ENCODE results near the gene TMEM120B. TPM values are rescaled to one million over a fixed set of nuclear protein-coding genes. Genes with fewer than 3 reads are reported as not detected.
A peak's percentile ranks its signal among the peaks of the same experiment; 100 is the strongest.

The TMEM120B gene
- total RNA-seq, 1 experiment from 2014 or later, result 18.5 TPM

DNA sequence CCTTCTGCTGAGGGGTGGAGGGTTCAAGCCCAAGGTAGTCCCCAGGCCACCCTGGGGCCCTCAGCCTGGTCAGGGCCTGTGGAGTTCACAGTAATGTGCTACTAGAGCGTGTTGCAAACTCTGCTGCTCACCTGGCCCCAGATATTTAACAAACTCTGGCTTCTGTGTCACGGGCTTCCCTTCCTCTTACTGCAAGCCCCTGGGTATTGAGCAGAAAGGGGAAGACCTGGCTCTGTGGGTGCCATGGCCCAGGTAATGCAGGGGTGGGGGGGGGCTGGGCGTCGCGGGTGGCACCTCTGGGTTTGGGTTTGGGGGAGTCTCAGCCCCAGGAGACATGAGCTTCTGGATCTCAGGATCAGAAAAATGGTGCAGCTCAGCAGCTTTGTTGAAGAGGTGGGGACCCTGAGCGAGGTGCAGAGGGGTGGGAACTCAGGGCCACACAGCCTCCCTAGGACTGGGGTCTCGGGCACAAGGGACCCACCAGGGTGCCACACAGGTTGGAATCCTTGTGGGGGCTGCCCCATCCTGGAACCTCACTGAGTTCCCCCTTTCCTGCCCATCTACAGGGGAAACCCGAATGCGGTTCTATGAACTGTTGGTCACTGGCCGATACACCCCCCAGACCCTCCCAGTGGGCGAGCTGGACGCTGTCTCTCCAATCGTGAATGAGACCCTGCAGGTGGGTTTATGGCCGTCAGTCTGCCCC is 95.2 kb downstream of the TMEM120B start:
- Histone ChIP-seq H3K27ac (ENCODE audit: low read length) (no peak overlapping the region), H3K4me1 (ENCODE audit: insufficient read depth, low read length) (peaks cover 24% of the 10 kb centered on the region), H3K27me3 (ENCODE audit: low read length) (no peaks in the 10 kb centered on the region), H2AFZ (ENCODE audit: low read length) (no peak overlapping the region), H3K4me3 (ENCODE audit: low read length) (peak overlapping the region; percentile 71; the same call in 1 of the 2 replicates), H3K9ac (ENCODE audit: low read length) (no peak overlapping the region), H3K79me2 (ENCODE audit: low read length) (peaks cover 94% of the 10 kb centered on the region), H3K36me3 (ENCODE audit: low read depth, low read length) (peaks cover 15% of the 10 kb centered on the region; the same call in 1 of the 2 replicates), H3K9me2 (replicated peaks; ENCODE audit: low read length) (no peaks in the 10 kb centered on the region), H3K4me2 (ENCODE audit: low read length) (peak overlapping the region; percentile 85; the same call in 1 of the 2 replicates), H3F3A (ENCODE audit: low read length, unreplicated experiment) (no peaks in the 10 kb centered on the region), H3K9me3 (ENCODE audit: low read length) (no peaks in the 10 kb centered on the region), H4K20me1 (ENCODE audit: low read length) (peaks cover 15% of the 10 kb centered on the region)
- no TSS peak for BruUV-seq (replicated peaks)
- no peak for DNase-seq
- ATAC-seq, result no peak
- intact Hi-C loops (cut with micrococcal nuclease), result no loop called here
- POLR2A ChIA-PET (ENCODE audit: unreplicated experiment), result no interaction called here
- CTCF ChIA-PET, result interaction anchor here (1.1 kb wide), 1 partner anchor 24 kb away, joined by 4 read pairs; no protein-coding TSS in a partner anchor
- TF ChIP-seq, protein P1, sequence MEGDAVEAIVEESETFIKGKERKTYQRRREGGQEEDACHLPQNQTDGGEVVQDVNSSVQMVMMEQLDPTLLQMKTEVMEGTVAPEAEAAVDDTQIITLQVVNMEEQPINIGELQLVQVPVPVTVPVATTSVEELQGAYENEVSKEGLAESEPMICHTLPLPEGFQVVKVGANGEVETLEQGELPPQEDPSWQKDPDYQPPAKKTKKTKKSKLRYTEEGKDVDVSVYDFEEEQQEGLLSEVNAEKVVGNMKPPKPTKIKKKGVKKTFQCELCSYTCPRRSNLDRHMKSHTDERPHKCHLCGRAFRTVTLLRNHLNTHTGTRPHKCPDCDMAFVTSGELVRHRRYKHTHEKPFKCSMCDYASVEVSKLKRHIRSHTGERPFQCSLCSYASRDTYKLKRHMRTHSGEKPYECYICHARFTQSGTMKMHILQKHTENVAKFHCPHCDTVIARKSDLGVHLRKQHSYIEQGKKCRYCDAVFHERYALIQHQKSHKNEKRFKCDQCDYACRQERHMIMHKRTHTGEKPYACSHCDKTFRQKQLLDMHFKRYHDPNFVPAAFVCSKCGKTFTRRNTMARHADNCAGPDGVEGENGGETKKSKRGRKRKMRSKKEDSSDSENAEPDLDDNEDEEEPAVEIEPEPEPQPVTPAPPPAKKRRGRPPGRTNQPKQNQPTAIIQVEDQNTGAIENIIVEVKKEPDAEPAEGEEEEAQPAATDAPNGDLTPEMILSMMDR (conservative IDR thresholded peaks at IDR 0.05; ENCODE audit: low read depth, low read length), result no peak

DNA sequence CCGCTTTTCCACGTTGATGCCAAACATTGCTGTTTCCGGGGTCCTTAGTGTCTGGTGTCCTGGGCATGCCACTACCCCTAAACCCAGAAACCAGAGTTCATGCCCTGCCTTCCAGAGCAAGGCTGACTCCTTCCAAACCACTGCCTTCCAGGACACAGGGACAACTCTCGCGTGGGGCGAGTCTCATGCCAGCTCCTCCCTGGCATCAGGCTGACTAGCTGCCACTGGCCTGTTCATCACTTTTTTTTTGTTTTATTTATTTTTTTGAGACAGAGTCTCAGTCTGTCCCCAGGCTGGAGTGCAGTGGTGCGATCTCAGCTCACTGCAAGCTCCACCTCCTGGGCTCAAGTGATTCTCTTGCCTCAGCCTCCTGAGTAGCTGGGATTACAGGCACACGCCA is 96.1 kb downstream of the TMEM120B start:
- H3K27ac ChIP-seq (ENCODE audit: low read length), result no peak overlapping the region
- DNase-seq (no peak), ATAC-seq (no peak)
- ChIA-PET POLR2A (ENCODE audit: unreplicated experiment) (no interaction called here), CTCF (no interaction called here)
- peaks cover 32% of the 10 kb centered on the region for H3K4me1 ChIP-seq (ENCODE audit: insufficient read depth, low read length)
- peaks cover 22% of the 10 kb centered on the region; the same call in 1 of the 2 replicates for H3K36me3 ChIP-seq (ENCODE audit: low read depth, low read length)
- no peak overlapping the region for H3K4me3 ChIP-seq (ENCODE audit: low read length)
- H3K9me3 ChIP-seq (ENCODE audit: low read length), result no peaks in the 10 kb centered on the region
- BruUV-seq (replicated peaks), result no TSS peak
- no peaks in the 10 kb centered on the region for H3F3A ChIP-seq (ENCODE audit: low read length, unreplicated experiment)
- no peak overlapping the region for H3K4me2 ChIP-seq (ENCODE audit: low read length)
- H3K79me2 ChIP-seq (ENCODE audit: low read length), result peaks cover 95% of the 10 kb centered on the region
- intact Hi-C loops (cut with micrococcal nuclease), result no loop called here
- H3K9me2 ChIP-seq (replicated peaks; ENCODE audit: low read length), result no peaks in the 10 kb centered on the region
- TF ChIP-seq EZH2 (IDR thresholded peaks at IDR 0.05; ENCODE audit: low read length, unreplicated experiment) (no peak), EZH2phosphoT487 (IDR thresholded peaks at IDR 0.05; ENCODE audit: borderline replicate concordance, low read length) (no peak)
- TF ChIP-seq, protein P1 (conservative IDR thresholded peaks at IDR 0.05; ENCODE audit: low read depth, low read length), result no peak
- H3K9ac ChIP-seq (ENCODE audit: low read length), result no peak overlapping the region
- H2AFZ ChIP-seq (ENCODE audit: low read length), result no peak overlapping the region
- no peaks in the 10 kb centered on the region for H3K27me3 ChIP-seq (ENCODE audit: low read length)
- H4K20me1 ChIP-seq (ENCODE audit: low read length), result peaks cover 23% of the 10 kb centered on the region

DNA sequence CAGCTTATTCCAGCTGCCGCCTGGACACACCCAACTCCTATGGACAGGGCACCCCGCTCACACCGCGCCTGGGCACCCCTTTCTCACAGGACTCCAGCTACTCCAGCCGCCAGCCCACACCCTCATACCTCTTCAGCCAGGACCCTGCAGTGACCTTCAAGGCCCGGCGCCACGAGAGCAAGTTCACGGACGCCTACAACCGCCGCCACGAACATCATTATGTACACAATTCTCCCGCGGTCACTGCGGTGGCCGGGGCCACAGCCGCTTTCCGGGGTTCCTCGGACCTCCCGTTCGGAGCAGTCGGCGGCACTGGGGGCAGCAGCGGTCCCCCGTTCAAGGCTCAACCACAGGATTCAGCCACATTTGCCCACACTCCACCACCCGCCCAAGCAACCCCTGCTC is 97.2 kb downstream of the TMEM120B start:
- DNase-seq, result no peak

More for the DNA sequence above, 97.2 kb downstream of the TMEM120B start:
- peaks cover 29% of the 10 kb centered on the region; the same call in 1 of the 2 replicates for H3K36me3 ChIP-seq (ENCODE audit: low read depth, low read length)
- no peak for ATAC-seq
- H3K9me3 ChIP-seq (ENCODE audit: low read length), result no peaks in the 10 kb centered on the region
- no peak overlapping the region for H3K27ac ChIP-seq (ENCODE audit: low read length)
- no peak overlapping the region for H3K9ac ChIP-seq (ENCODE audit: low read length)
- TF ChIP-seq EZH2phosphoT487 (IDR thresholded peaks at IDR 0.05; ENCODE audit: borderline replicate concordance, low read length) (no peak), EZH2 (IDR thresholded peaks at IDR 0.05; ENCODE audit: low read length, unreplicated experiment) (no peak)
- TF ChIP-seq, protein P1 (conservative IDR thresholded peaks at IDR 0.05; ENCODE audit: low read depth, low read length), result no peak
- ChIA-PET POLR2A (ENCODE audit: unreplicated experiment) (interaction anchor here (1.0 kb wide), 1 partner anchor 8 kb away, joined by 24 read pairs; no protein-coding TSS in a partner anchor), CTCF (interaction anchor here (3.3 kb wide), 1 partner anchor 14 kb away, joined by 95 read pairs; the partner anchor contains the start of gene RHOF)
- H4K20me1 ChIP-seq (ENCODE audit: low read length), result peaks cover 25% of the 10 kb centered on the region
- H3K27me3 ChIP-seq (ENCODE audit: low read length), result no peaks in the 10 kb centered on the region
- peaks cover 98% of the 10 kb centered on the region for H3K79me2 ChIP-seq (ENCODE audit: low read length)
- no peak overlapping the region for H3K4me3 ChIP-seq (ENCODE audit: low read length)
- H3K4me2 ChIP-seq (ENCODE audit: low read length), result no peak overlapping the region
- no peaks in the 10 kb centered on the region for H3K9me2 ChIP-seq (replicated peaks; ENCODE audit: low read length)
- intact Hi-C loops (cut with micrococcal nuclease), result no loop called here
- H2AFZ ChIP-seq (ENCODE audit: low read length), result no peak overlapping the region
- no peaks in the 10 kb centered on the region for H3F3A ChIP-seq (ENCODE audit: low read length, unreplicated experiment)
- H3K4me1 ChIP-seq (ENCODE audit: insufficient read depth, low read length), result peaks cover 35% of the 10 kb centered on the region
- BruUV-seq (replicated peaks), result no TSS peak
